ENCODE data around the gene CALCOCO1. TPM values are rescaled to one million over a fixed set of nuclear protein-coding genes. Genes with fewer than 3 reads are reported as not detected.

Gene CALCOCO1, protein sequence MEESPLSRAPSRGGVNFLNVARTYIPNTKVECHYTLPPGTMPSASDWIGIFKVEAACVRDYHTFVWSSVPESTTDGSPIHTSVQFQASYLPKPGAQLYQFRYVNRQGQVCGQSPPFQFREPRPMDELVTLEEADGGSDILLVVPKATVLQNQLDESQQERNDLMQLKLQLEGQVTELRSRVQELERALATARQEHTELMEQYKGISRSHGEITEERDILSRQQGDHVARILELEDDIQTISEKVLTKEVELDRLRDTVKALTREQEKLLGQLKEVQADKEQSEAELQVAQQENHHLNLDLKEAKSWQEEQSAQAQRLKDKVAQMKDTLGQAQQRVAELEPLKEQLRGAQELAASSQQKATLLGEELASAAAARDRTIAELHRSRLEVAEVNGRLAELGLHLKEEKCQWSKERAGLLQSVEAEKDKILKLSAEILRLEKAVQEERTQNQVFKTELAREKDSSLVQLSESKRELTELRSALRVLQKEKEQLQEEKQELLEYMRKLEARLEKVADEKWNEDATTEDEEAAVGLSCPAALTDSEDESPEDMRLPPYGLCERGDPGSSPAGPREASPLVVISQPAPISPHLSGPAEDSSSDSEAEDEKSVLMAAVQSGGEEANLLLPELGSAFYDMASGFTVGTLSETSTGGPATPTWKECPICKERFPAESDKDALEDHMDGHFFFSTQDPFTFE
- 49.4 and 74.6 TPM in 2 replicates for total RNA-seq (2022)
- Bru-seq, nascent RNA: percentile 66 among the genes with signal in this experiment
- BruChase-seq, experiment 1, labeled RNA remaining after a 6-hour chase: percentile 81 among the genes with signal in this experiment
- percentile 73 among the genes with signal in this experiment for BruChase-seq, experiment 2, labeled RNA remaining after a 2-hour chase
- long read RNA-seq, full-length matches to known transcripts: 42 of 87 reads
- long read RNA-seq, partial matches to known transcripts: 23 of 87 reads
- long read RNA-seq, other reads (novel, unspliced or antisense): 22 of 87 reads

DNA sequence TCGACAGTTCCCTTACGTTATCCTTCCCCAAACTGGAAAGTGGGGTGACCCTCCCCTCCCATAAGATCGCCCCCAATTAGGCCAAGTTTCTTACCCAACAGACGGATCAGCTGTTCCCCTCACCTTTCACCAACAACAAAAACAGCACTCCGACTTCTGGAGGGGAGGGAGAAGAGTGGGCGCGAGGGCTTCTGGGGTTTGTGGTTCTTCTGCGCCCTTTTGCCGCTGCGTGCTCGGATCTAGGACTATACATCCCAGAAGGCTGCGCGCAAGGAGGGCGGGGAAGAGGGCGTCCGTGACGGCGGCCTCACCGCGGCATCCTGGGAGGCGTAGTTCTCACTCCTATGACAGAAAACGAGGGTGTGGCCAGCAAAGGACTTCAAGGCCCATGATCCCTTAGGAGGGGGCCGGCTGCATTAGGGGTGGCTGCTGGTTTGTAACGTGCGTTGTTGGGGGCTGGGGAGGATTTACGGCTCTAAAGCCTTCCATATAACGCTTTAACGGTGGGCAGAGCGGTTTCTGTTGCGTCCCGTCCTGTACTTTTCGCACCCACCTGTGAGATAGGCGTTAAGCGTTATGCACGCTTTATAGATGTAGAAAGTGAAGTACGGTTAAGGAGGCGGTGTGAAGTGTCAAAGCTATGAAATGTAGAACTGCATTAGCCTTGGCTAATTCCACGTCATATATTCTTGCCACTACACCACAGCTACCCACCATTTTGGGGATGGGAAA lies at the start of gene CALCOCO1:
Gene CALCOCO1 (minus strand): TSS at position 143 of the 732 bp plus-strand sequence. CDS start 2,210 bp downstream, outside the sequence.
- H3K36me3 Mint-ChIP-seq (ENCODE audit: insufficient read depth, unreplicated experiment): peaks cover 21% of the 10 kb centered on the region
- TF ChIP-seq, protein P1, sequence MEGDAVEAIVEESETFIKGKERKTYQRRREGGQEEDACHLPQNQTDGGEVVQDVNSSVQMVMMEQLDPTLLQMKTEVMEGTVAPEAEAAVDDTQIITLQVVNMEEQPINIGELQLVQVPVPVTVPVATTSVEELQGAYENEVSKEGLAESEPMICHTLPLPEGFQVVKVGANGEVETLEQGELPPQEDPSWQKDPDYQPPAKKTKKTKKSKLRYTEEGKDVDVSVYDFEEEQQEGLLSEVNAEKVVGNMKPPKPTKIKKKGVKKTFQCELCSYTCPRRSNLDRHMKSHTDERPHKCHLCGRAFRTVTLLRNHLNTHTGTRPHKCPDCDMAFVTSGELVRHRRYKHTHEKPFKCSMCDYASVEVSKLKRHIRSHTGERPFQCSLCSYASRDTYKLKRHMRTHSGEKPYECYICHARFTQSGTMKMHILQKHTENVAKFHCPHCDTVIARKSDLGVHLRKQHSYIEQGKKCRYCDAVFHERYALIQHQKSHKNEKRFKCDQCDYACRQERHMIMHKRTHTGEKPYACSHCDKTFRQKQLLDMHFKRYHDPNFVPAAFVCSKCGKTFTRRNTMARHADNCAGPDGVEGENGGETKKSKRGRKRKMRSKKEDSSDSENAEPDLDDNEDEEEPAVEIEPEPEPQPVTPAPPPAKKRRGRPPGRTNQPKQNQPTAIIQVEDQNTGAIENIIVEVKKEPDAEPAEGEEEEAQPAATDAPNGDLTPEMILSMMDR (IDR thresholded peaks at IDR 0.05; ENCODE audit: unreplicated experiment): no peak
- peak within 1 kb of the TSS; percentile 99 for H3K27ac Mint-ChIP-seq (ENCODE audit: low read depth, unreplicated experiment)
- H3K4me1 Mint-ChIP-seq (ENCODE audit: insufficient read depth, unreplicated experiment): peaks cover 15% of the 10 kb centered on the region
- POLR2A ChIA-PET: interaction anchor here (0.5 to 4.4 kb wide), 29 partner anchors 9 to 438 kb away, joined by 3 to 29 read pairs (median 4); partner anchors contain the start of genes ATP5MC2, HOXC13, HOXC9 and TARBP2
- intact Hi-C loops (cut with micrococcal nuclease): no loop called here
- peak; percentile 98 for DNase-seq (ENCODE audit: unreplicated experiment)
- no peaks in the 10 kb centered on the region for H3K27me3 Mint-ChIP-seq (ENCODE audit: insufficient read depth, unreplicated experiment)
- H3K9me3 Mint-ChIP-seq (ENCODE audit: unreplicated experiment): no peaks in the 10 kb centered on the region
- CTCF ChIA-PET: interaction anchor here (0.5 to 18.8 kb wide), 6 partner anchors 16 to 94 kb away, joined by 3 to 411 read pairs (median 4); no protein-coding TSS in a partner anchor
- no TSS peak for BruUV-seq (replicated peaks)
- H3K4me3 Mint-ChIP-seq (ENCODE audit: unreplicated experiment): peak within 1 kb of the TSS; percentile 95

DNA sequence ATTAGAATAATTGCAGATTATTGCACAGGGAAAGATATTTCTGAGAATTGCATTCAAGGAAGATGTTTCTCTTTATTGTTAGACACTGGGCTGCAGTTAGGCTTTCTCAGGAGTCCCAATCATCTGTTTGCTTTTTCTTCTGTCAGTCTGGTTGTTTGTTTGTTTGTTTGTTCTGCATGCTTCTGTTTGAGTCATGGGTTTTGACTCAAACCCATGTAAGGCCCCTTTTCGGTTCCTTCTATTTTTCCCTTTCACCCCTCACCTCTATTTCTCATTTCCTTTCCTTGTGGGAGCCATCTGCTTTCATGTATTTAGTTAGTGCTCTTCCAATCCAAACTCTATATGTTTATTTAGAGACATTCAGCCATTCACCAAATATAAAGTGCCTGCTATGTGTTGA lies 49.6 kb upstream of the CALCOCO1 start:
- POLR2A ChIA-PET: no interaction called here
- intact Hi-C loops (cut with micrococcal nuclease): no loop called here
- no peaks in the 10 kb centered on the region for H3K9me3 Mint-ChIP-seq (ENCODE audit: unreplicated experiment)
- DNase-seq (ENCODE audit: unreplicated experiment): no peak
- H3K36me3 Mint-ChIP-seq (ENCODE audit: insufficient read depth, unreplicated experiment): no peaks in the 10 kb centered on the region
- CTCF ChIA-PET: interaction anchor here (0.6 to 1.7 kb wide), 3 partner anchors 13 to 424 kb away, joined by 3 to 6 read pairs (median 3); no protein-coding TSS in a partner anchor
- BruUV-seq (replicated peaks): no TSS peak
- no peak overlapping the region for H3K4me3 Mint-ChIP-seq (ENCODE audit: unreplicated experiment)
- H3K4me1 Mint-ChIP-seq (ENCODE audit: insufficient read depth, unreplicated experiment): peaks cover 13% of the 10 kb centered on the region
- no peaks in the 10 kb centered on the region for H3K27me3 Mint-ChIP-seq (ENCODE audit: insufficient read depth, unreplicated experiment)
- H3K27ac Mint-ChIP-seq (ENCODE audit: low read depth, unreplicated experiment): no peak overlapping the region
- TF ChIP-seq, protein P1 (IDR thresholded peaks at IDR 0.05; ENCODE audit: unreplicated experiment): no peak

DNA sequence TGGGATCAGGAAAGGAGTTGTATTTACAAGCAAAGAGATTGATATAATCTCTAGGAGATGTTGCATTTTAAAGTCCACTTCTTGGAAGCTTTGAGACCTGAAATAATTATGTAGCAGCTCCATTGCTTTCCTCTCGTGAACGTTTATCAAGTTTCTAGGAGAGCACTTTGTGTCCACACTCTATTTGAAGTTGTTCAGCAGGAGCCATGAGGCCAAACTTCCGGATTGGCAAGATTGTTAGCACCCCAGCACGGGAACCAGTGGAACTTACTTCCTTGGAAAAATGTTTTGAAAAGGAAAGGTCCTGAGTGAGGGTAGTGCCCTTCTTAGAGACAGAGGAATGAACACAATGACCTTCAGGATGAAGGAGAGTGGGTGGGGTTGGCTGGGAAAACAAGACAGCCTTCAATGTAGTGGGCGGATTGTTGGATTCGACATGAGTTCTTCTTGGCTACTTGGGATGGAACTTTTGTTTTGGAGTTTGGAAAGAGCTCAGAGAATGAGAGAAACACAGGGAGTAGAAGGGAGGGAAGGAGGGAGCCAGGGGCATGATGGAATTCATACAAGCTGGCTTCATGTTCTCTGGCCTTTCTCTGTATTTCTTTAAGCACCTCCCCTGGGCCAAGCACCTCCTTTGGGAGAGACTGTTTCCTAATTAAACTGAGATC lies 48.4 kb upstream of the CALCOCO1 start:
- BruUV-seq (replicated peaks): no TSS peak
- no peaks in the 10 kb centered on the region for H3K27me3 Mint-ChIP-seq (ENCODE audit: insufficient read depth, unreplicated experiment)
- no peaks in the 10 kb centered on the region for H3K36me3 Mint-ChIP-seq (ENCODE audit: insufficient read depth, unreplicated experiment)
- intact Hi-C loops (cut with micrococcal nuclease): no loop called here
- CTCF ChIA-PET: interaction anchor here (0.5 to 2.8 kb wide), 6 partner anchors 18 to 546 kb away, joined by 3 to 12 read pairs (median 4); no protein-coding TSS in a partner anchor
- TF ChIP-seq, protein P1 (IDR thresholded peaks at IDR 0.05; ENCODE audit: unreplicated experiment): no peak
- no peak overlapping the region for H3K27ac Mint-ChIP-seq (ENCODE audit: low read depth, unreplicated experiment)
- POLR2A ChIA-PET: interaction anchor here (0.9 to 1.1 kb wide), 2 partner anchors 38 to 178 kb away, joined by 3 to 4 read pairs; no protein-coding TSS in a partner anchor
- no peak for DNase-seq (ENCODE audit: unreplicated experiment)
- no peaks in the 10 kb centered on the region for H3K9me3 Mint-ChIP-seq (ENCODE audit: unreplicated experiment)
- peaks cover 10% of the 10 kb centered on the region for H3K4me1 Mint-ChIP-seq (ENCODE audit: insufficient read depth, unreplicated experiment)
- H3K4me3 Mint-ChIP-seq (ENCODE audit: unreplicated experiment): no peak overlapping the region

All from MCF 10A (cell line).